Measurements from ENCODE around the gene ATP4B.

DNA sequence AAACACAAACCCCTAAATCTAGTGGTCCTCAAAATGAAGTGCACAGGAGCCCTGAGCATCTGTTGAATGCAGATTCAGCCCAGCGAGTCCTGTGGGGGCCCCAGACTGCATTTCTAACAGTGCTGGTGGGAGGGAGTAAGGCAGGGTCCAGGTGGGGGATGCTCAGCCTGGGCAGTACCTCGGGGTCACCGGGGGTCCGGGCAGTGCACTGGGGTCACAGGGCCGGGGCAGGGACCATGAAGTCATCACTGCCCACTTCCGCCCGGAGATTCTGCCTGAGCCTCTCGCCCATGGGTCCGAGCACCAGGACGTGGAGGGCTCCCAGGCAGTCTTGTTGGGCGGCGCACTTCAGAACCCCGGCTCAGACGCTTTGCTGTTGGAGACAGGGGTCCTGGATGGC is 838 bp upstream of the ATP4B start:
- TF ChIP-seq EZH2 (IDR thresholded peaks at IDR 0.05) = no peak
- TF ChIP-seq, protein P1, sequence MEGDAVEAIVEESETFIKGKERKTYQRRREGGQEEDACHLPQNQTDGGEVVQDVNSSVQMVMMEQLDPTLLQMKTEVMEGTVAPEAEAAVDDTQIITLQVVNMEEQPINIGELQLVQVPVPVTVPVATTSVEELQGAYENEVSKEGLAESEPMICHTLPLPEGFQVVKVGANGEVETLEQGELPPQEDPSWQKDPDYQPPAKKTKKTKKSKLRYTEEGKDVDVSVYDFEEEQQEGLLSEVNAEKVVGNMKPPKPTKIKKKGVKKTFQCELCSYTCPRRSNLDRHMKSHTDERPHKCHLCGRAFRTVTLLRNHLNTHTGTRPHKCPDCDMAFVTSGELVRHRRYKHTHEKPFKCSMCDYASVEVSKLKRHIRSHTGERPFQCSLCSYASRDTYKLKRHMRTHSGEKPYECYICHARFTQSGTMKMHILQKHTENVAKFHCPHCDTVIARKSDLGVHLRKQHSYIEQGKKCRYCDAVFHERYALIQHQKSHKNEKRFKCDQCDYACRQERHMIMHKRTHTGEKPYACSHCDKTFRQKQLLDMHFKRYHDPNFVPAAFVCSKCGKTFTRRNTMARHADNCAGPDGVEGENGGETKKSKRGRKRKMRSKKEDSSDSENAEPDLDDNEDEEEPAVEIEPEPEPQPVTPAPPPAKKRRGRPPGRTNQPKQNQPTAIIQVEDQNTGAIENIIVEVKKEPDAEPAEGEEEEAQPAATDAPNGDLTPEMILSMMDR (IDR thresholded peaks at IDR 0.05) = no peak
